ENCODE measurements around the gene ASTN2. TPM values are rescaled to one million over a fixed set of nuclear protein-coding genes. Genes with fewer than 3 reads are reported as not detected.

ASTN2 gene
- total and polyA plus RNA-seq, 2 experiments from 2014 or later: 7.0 to 24.6 TPM

GRCh38 chr9:117368684-117369230 is 46.1 kb downstream of the ASTN2 start:
- Mint-ChIP-seq H3K4me3 (no peak overlapping the region), H3K27me3 (ENCODE audit: insufficient read depth, low read depth, poor library complexity) (peaks cover 9% of the 10 kb centered on the region), H3K36me3 (ENCODE audit: low read depth) (no peaks in the 10 kb centered on the region), H3K9me3 (no peaks in the 10 kb centered on the region), H3K4me1 (peaks cover 37% of the 10 kb centered on the region), H3K27ac (no peak overlapping the region)
- H3K4me1 ChIP-seq (ENCODE audit: insufficient read depth): peaks cover 55% of the 10 kb centered on the region
- H3K4me2 ChIP-seq: 0 out of 2 replicates have a peak overlapping the region, but pooled peaks have one; percentile 19
- TF ChIP-seq ZNF331 (CRISPR knock-in tag; IDR thresholded peaks at IDR 0.05; ENCODE audit: low read depth) (no peak), EZH2phosphoT487 (IDR thresholded peaks at IDR 0.05; ENCODE audit: unreplicated experiment) (no peak), REST (IDR thresholded peaks at IDR 0.05; ENCODE audit: unreplicated experiment) (no peak), ZNF114 (CRISPR knock-in tag; IDR thresholded peaks at IDR 0.05) (no peak), STAT1 (IDR thresholded peaks at IDR 0.05; ENCODE audit: unreplicated experiment) (no peak), ZNF462 (CRISPR knock-in tag; IDR thresholded peaks at IDR 0.05) (no peak), POLR2AphosphoS5 (IDR thresholded peaks at IDR 0.05; ENCODE audit: low read depth) (no peak), ETS1 (IDR thresholded peaks at IDR 0.05) (no peak), NANOG (IDR thresholded peaks at IDR 0.05; ENCODE audit: borderline replicate concordance) (no peak), EZH2 (IDR thresholded peaks at IDR 0.05; ENCODE audit: low read depth, unreplicated experiment) (no peak), CREB1 (CRISPR knock-in tag; IDR thresholded peaks at IDR 0.05; ENCODE audit: low read depth) (no peak), CTCF (conservative IDR thresholded peaks at IDR 0.05; ENCODE audit: low read depth in 2 of 2) (no peak), JUNB (IDR thresholded peaks at IDR 0.05; ENCODE audit: unreplicated experiment) (no peak)
- DNase-seq (ENCODE audit: low spot score) (peak; percentile 33), ATAC-seq (no peak)
- H4K20me1 ChIP-seq (replicated peaks; ENCODE audit: insufficient read depth): peaks cover 4% of the 10 kb centered on the region; the same call in 1 of the 2 replicates
- no peaks in the 10 kb centered on the region for H3K36me3 ChIP-seq (ENCODE audit: insufficient read depth)
- H3K9me2 ChIP-seq (ENCODE audit: insufficient read depth): no peaks in the 10 kb centered on the region
- H2AFZ ChIP-seq: no peak overlapping the region
- no peak overlapping the region for H3K27ac ChIP-seq (ENCODE audit: low read depth)
- no peaks in the 10 kb centered on the region for H3F3A ChIP-seq (replicated peaks; ENCODE audit: low read depth)
- H3K27me3 ChIP-seq (ENCODE audit: insufficient read depth): no peaks in the 10 kb centered on the region
- H3K79me2 ChIP-seq (replicated peaks; ENCODE audit: insufficient read depth): no peaks in the 10 kb centered on the region
- H3K4me3 ChIP-seq: no peak overlapping the region

Data from GM23338 (cell line).